Activated CD4-positive, alpha-beta T cell treated with anti-CD3 and anti-CD28 coated beads, Interleukin-2, amount 10 ng/mL, durations not matched to agents 7 days and 5 days (primary cell): ENCODE results near the gene PPFIBP1. TPM values are rescaled to one million over a fixed set of nuclear protein-coding genes. Genes with fewer than 3 reads are reported as not detected.
A peak's percentile ranks its signal among the peaks of the same experiment; 100 is the strongest.

ENCODE experiments used
- CTCF ChIA-PET: fragments of 350-600 bp; sonication (Branson Sonifier 250); formaldehyde crosslinking; loops from one replicate; lab custom pipeline; 2021; ENCODE audit warnings: antibody characterized with exemption; lab: Charles Lee
- POLR2A ChIA-PET: fragments of 350-600 bp; sonication (Branson Sonifier 250); formaldehyde crosslinking; loops from one replicate; lab custom pipeline; 2021; ENCODE audit warnings: antibody characterized with exemption; lab: Charles Lee
- DNase-seq: peaks from one replicate; pipeline ENCODE4 v3.0.0-alpha.2; 2020
- H3K27ac Mint-ChIP-seq: one replicate; pipeline ENCODE4 v1.8.0; 2021; ENCODE audit warnings: mild to moderate bottlenecking, moderate library complexity, mixed read lengths
- H3K27me3 Mint-ChIP-seq: one replicate; pipeline ENCODE4 v1.8.0; 2021; ENCODE audit warnings: mixed read lengths
- H3K36me3 Mint-ChIP-seq: one replicate; pipeline ENCODE4 v1.8.0; 2021; ENCODE audit warnings: low read depth, mixed read lengths
- H3K4me1 Mint-ChIP-seq: one replicate; pipeline ENCODE4 v1.8.0; 2021; ENCODE audit warnings: mixed read lengths
- H3K4me3 Mint-ChIP-seq: one replicate; pipeline ENCODE4 v1.8.0; 2021; ENCODE audit warnings: mild to moderate bottlenecking, moderate library complexity, mixed read lengths
- H3K9me3 Mint-ChIP-seq: one replicate; pipeline ENCODE4 v1.8.0; 2021; ENCODE audit warnings: mixed read lengths
- total RNA-seq, 2 experiments: library from RNA; stranded (reverse); gene quantifications; one replicate each; pipeline ENCODE4 v1.2.3, GENCODE V29; 2021

PPFIBP1 gene
- total RNA-seq, 2 experiments from 2014 or later = 7.7 to 8.6 TPM

DNA sequence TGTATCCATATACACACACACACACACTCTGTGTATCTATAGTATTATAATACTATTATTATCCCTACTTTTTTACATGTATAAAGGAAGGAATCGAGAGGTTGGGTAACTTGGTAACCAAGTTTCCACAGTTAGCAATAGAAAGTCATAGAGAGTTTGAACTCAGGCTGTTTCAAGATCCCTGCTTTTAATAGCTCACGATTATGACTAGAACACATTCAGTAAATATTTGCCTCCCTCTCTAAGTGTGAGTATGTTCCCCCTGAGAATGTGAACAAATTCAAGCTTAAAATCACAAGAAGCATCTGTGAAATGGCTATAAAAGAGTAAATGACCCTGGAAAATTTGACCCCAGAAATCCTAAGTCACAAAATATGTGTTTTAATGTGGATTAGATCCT is 161.3 kb downstream of the PPFIBP1 start:
- CTCF ChIA-PET = no interaction called here
- H3K27ac Mint-ChIP-seq = no peak overlapping the region
- H3K27me3 Mint-ChIP-seq = no peaks in the 10 kb centered on the region
- H3K9me3 Mint-ChIP-seq = no peaks in the 10 kb centered on the region
- no peaks in the 10 kb centered on the region for H3K36me3 Mint-ChIP-seq
- no peak overlapping the region for H3K4me3 Mint-ChIP-seq
- DNase-seq = no peak
- H3K4me1 Mint-ChIP-seq = no peaks in the 10 kb centered on the region
- POLR2A ChIA-PET = no interaction called here

DNA sequence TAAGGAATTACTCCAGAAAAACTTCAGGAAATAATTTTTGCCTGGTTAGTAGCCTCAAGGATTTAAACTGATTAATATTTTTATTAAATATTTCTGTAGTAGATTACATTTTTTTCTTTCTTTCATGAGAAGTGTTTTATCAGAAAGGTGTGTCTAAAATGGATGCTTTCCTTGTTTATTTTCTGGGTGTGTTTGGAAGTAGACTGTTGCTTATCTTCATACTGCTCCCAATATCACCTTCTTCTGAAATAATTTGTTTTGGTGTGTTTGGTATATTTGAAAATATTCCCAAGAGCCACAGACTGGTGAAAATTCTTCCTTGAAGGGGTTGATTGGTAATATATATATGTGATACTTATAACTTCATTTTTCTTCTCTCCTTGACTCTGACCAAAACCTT is 162.1 kb downstream of the PPFIBP1 start:
- Mint-ChIP-seq H3K27ac (no peak overlapping the region), H3K4me1 (no peaks in the 10 kb centered on the region), H3K9me3 (no peaks in the 10 kb centered on the region), H3K36me3 (no peaks in the 10 kb centered on the region), H3K27me3 (no peaks in the 10 kb centered on the region), H3K4me3 (no peak overlapping the region)
- CTCF ChIA-PET = no interaction called here
- no peak for DNase-seq
- POLR2A ChIA-PET = no interaction called here

DNA sequence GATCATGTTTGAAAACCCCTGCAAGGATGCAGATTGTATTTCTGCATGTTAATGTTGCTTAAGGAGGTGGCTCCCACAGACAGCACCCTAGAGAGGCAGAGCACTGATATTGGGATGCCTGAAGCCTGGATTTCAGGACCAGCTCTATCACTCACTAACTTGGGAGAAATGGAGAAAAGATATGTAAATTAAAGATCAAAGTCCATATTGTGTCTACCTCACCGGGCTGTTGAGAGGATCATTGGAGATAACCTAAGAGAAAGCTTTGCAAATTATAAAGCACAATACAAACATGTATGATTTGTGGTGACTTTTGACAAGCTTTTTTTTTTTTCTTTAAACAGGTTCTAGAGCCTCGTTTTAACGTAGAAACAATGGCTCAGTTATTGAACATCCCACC is 164.7 kb downstream of the PPFIBP1 start:
- no peak overlapping the region for H3K4me3 Mint-ChIP-seq
- H3K9me3 Mint-ChIP-seq = no peaks in the 10 kb centered on the region
- no peak for DNase-seq
- ChIA-PET CTCF (interaction anchor here (0.6 to 1.2 kb wide), 3 partner anchors 8 to 673 kb away, joined by 3 to 4 read pairs (median 3); no protein-coding TSS in a partner anchor), POLR2A (interaction anchor here (0.5 kb wide), 1 partner anchor 21 kb away, joined by 3 read pairs; no protein-coding TSS in a partner anchor)
- no peaks in the 10 kb centered on the region for H3K4me1 Mint-ChIP-seq
- no peaks in the 10 kb centered on the region for H3K36me3 Mint-ChIP-seq
- no peaks in the 10 kb centered on the region for H3K27me3 Mint-ChIP-seq
- no peak overlapping the region for H3K27ac Mint-ChIP-seq

DNA sequence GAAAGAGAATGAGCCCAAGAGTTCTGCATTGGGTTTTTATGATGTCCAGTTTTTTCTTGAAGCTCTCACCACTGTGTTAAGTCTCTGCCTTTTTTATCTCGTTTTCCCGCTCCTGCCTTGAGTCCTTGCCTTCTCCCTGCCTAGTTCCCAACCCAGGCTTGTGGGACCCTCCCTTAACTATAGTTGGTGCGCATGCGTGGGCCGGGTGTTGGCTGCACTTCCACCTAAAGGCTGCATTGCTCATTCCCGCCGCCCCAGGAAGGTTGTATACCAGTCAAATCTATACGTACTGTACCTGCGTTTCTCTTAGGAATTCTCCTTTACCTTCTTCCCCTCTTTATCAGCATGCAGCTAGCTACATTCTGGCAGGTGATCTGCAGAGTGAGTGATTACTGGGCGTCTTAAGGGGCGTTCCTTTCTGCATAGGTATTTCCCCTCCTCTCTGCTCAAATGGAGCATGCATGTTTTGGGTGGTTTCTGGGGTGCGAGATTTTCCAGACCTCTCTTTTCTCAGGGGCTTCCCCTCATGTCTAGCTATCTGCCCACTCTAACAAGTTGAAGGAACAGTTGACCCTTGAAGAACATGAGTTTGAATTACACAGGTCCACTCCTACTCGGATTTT is 165.7 kb downstream of the PPFIBP1 start:
- H3K27me3 Mint-ChIP-seq = no peaks in the 10 kb centered on the region
- CTCF ChIA-PET = interaction anchor here (1.2 kb wide), 1 partner anchor 37 kb away, joined by 3 read pairs; no protein-coding TSS in a partner anchor
- H3K27ac Mint-ChIP-seq = no peak overlapping the region
- H3K9me3 Mint-ChIP-seq = no peaks in the 10 kb centered on the region
- H3K4me1 Mint-ChIP-seq = no peaks in the 10 kb centered on the region
- no peaks in the 10 kb centered on the region for H3K36me3 Mint-ChIP-seq
- H3K4me3 Mint-ChIP-seq = no peak overlapping the region
- POLR2A ChIA-PET = no interaction called here
- no peak for DNase-seq

DNA sequence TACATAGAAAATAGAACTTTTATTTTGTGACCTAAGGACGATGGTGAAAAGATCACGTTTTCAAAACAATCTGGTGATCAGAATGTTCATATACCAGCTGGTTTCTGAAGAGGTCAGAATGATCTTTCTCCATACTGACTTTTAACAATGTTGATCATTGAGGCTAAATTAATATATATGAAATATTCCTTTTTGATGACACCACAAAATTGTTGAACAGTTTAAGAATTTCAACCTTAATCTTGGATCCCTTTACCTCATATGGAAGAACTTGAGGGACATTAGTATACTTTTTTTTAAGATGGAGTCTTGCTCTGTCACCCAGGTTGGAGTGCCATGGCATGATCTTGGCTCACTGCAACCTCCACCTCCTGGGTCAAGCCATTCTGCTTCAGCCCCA is 169.4 kb downstream of the PPFIBP1 start:
- Mint-ChIP-seq H3K4me1 (no peaks in the 10 kb centered on the region), H3K27me3 (no peaks in the 10 kb centered on the region), H3K27ac (no peak overlapping the region), H3K9me3 (no peaks in the 10 kb centered on the region), H3K4me3 (no peak overlapping the region), H3K36me3 (no peaks in the 10 kb centered on the region)
- DNase-seq = no peak
- ChIA-PET POLR2A (no interaction called here), CTCF (no interaction called here)

DNA sequence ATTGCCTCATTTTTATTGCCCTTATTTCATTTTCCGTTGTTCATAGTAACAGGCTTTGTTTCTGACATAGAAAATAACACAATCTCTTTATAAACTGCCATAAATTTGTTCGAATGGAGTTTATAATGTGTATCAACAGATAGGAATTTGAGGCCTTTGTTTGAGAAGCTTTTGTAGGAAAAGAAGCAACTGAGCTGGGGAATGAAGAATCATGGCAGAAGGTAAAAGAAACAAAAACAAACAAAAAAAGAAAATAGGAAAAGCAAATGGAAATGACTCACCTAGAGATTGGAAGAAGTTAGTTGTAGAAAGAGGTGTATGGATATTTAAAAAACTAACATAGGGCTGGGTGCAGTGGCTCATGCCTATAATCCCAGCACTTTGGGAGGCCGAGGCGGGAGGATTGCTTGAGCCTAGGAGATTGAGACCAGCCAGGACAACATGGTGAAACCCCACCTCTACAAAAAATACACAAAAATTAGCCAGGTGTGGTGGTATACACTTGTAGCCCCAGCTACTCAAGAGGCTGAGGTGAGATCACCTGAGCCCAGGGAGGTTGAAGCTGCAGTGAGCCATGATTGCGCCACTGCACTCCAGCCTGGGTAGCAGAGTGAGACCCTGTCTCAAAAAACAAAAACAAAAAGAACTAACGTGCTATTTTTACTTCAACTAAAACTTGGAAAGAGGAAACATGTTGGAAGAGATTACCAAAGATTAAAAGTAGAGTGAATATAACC is 171.7 kb downstream of the PPFIBP1 start:
- POLR2A ChIA-PET = no interaction called here
- DNase-seq = no peak
- Mint-ChIP-seq H3K9me3 (no peaks in the 10 kb centered on the region), H3K27ac (no peak overlapping the region), H3K27me3 (peaks cover 2% of the 10 kb centered on the region), H3K4me3 (no peak overlapping the region), H3K4me1 (no peaks in the 10 kb centered on the region), H3K36me3 (no peaks in the 10 kb centered on the region)
- CTCF ChIA-PET = no interaction called here

DNA sequence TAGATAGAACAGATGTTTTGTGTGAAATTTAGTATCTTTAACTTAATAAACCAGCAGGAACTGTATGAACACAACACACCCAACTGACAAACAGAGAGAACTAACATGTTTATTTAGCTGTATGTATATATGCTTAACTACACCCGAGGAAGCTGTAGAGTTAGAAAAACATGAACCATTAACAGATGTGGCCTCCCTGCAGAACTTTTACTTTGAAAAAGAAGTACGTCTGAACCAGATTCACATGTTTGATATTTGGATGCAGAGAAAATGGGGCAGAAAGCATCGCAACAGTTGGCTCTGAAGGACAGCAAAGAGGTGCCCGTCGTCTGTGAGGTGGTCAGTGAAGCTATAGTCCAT is 172.3 kb downstream of the PPFIBP1 start, which contains the start of gene REP15:
TSS of gene REP15 (plus strand) at position 155 of the 360 bp plus-strand sequence. CDS start at position 271, 116 bp downstream.
- H3K27ac Mint-ChIP-seq = no peak within 1 kb of the TSS
- no peaks in the 10 kb centered on the region for H3K36me3 Mint-ChIP-seq
- H3K27me3 Mint-ChIP-seq = peaks cover 2% of the 10 kb centered on the region
- no peaks in the 10 kb centered on the region for H3K4me1 Mint-ChIP-seq
- no peak within 1 kb of the TSS for H3K4me3 Mint-ChIP-seq
- ChIA-PET POLR2A (no interaction called here), CTCF (no interaction called here)
- H3K9me3 Mint-ChIP-seq = no peaks in the 10 kb centered on the region
- DNase-seq = no peak

DNA sequence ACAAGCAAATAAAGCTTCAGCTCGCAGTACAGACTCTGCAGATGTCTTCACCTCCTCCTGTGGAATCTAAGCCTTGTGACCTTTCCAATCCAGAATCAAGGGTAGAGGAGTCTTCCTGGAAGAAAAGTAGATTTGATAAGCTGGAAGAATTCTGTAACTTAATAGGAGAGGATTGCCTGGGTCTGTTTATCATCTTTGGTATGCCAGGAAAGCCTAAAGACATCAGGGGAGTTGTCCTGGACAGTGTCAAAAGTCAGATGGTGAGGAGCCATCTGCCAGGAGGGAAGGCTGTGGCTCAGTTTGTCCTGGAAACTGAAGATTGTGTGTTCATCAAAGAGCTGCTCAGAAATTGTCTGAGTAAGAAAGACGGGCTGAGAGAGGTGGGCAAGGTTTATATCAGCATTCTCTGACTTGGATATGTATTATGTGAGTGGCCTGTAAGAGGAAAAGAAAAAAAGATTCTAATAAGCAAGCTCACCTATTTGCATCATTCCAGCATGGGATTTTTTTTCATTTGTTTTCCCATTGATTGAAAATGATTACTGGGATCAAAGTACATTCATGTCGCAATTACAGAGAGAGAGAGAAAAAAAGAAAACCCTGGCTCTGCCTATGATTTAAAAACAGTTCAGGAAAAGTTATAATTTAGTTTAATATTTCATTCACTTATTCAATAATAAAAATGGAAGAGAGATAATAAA is 173.0 kb downstream of the PPFIBP1 start:
- no peak for DNase-seq
- Mint-ChIP-seq H3K27ac (no peak overlapping the region), H3K9me3 (no peaks in the 10 kb centered on the region), H3K27me3 (peaks cover 5% of the 10 kb centered on the region), H3K4me1 (no peaks in the 10 kb centered on the region), H3K36me3 (no peaks in the 10 kb centered on the region), H3K4me3 (no peak overlapping the region)
- ChIA-PET POLR2A (no interaction called here), CTCF (interaction anchor here (1.2 kb wide), 1 partner anchor 10 kb away, joined by 3 read pairs; no protein-coding TSS in a partner anchor)

DNA sequence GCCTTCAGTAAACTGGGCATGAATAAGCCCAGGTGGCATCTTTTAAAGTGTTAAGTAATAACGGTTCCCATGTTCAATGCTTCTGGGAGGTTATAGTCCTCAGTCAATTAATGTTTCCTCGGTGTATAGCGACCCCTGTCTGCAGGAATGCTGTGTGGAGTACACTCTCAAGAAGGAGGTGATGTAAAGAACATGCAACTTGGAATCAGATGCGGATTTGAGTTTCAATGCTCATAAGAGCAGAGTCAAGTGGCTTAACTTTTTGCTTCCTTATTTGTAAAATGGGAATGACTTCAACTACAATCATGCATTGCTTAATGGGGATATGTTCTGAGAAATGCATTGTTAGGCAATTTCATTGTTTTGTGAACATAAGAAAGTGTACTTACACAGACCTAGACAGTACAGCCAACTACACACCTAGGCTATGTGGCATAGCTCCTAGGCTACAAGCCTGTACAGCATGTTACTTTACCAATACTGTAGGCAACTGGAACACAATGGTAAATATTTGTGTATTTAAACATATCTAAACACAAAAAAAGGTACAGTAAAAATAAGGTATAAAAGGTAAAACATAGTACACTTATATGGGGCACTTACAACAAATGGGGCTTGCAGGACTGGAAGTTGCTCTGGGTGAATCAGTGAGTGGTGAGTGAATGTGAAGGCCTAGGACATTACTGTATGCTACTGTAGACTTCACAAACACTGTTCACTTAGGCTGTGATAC is 179.9 kb downstream of the PPFIBP1 start:
- Mint-ChIP-seq H3K9me3 (no peaks in the 10 kb centered on the region), H3K4me1 (peaks cover under 1% of the 10 kb centered on the region)

DNA sequence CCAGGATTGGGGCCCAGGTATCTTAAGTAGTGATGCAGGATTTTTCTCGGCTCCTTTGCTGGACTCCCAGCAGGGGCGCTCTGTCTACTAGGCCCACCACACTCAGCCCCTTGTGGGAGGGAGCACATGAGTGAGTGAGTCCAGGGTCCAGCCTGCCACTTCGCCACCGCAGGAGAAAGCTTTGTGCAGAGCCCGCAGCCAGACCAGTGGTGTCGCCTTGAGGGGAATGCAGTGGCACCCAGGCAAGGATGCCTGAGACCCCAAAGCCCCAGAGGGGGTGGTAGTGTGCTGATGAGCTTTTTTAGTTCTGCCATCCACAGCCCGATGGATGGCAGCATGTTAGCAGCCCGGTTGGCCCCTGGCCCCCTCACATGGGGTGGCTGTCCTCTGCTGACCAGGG is 181.3 kb downstream of the PPFIBP1 start:
- POLR2A ChIA-PET = no interaction called here
- CTCF ChIA-PET = interaction anchor here (0.5 to 0.9 kb wide), 2 partner anchors 35 to 59 kb away, joined by 3 read pairs; no protein-coding TSS in a partner anchor
- Mint-ChIP-seq H3K27me3 (peaks cover 26% of the 10 kb centered on the region), H3K4me3 (no peak overlapping the region), H3K36me3 (peaks cover 2% of the 10 kb centered on the region), H3K9me3 (no peaks in the 10 kb centered on the region), H3K27ac (no peak overlapping the region), H3K4me1 (peaks cover 7% of the 10 kb centered on the region)
- no peak for DNase-seq

More for the DNA sequence above, 179.9 kb downstream of the PPFIBP1 start:
- ChIA-PET CTCF (no interaction called here), POLR2A (interaction anchor here (0.7 kb wide), 1 partner anchor 12 kb away, joined by 12 read pairs; no protein-coding TSS in a partner anchor)
- peak; percentile 86 for DNase-seq
- peaks cover 24% of the 10 kb centered on the region for H3K27me3 Mint-ChIP-seq
- H3K4me3 Mint-ChIP-seq = no peak overlapping the region
- peaks cover under 1% of the 10 kb centered on the region for H3K36me3 Mint-ChIP-seq
- H3K27ac Mint-ChIP-seq = no peak overlapping the region

DNA sequence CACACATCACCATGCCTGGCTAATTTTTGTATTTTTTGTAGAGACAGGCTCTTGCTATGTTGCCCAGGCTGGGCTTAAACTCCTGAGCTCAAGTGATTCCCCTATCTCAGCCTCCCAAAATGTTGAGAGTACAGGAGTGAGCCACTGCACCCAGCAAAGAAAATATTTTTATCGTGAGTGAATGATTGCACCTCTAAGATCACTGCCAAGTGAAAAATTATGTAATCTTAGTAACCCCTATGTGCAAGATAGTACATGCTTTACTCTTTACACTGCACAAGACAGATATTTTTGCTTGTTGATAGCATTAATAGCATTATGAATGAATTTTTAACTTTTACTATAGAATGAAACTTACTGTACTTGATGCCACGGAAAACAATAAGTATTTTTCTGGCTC is 183.2 kb downstream of the PPFIBP1 start:
- Mint-ChIP-seq H3K27me3 (peaks cover 21% of the 10 kb centered on the region), H3K9me3 (no peaks in the 10 kb centered on the region), H3K4me3 (no peak overlapping the region), H3K27ac (no peak overlapping the region), H3K4me1 (peaks cover 20% of the 10 kb centered on the region), H3K36me3 (peaks cover 6% of the 10 kb centered on the region)
- DNase-seq = no peak
- POLR2A ChIA-PET = no interaction called here
- CTCF ChIA-PET = interaction anchor here (0.8 kb wide), 1 partner anchor 10 kb away, joined by 3 read pairs; no protein-coding TSS in a partner anchor

DNA sequence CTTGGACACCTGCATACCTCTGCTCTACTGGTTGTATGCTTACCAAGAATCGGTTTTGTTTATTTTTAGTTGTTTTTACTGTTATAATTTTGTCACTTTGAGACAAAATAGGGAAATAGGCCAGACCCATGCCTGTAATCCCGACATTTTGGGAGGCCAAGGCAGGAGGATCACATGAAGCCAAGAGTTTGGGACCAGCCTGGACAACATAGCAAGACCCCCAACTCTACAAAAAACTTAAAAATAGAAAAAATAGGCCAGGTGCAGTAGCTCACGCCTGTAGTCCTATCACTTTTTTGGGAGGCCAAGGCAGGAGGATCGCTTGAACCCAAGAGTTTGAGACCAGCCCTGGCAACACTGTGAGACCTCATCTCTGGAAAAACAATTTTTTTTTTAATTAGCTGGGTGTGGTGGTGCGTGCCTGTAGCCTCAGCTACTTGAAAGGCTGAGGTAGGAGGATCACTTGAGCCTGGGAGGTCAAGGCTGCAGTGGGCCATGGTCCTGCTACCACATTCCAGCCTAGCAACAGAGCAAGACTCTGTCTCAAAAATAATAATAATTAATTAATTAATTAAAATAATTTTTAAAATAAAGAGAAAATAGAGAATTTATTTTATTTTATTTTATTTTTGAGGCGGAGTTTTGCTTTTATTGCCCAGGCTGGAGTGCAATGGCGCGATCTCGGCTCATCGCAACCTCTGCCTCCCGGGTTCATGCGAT is 185.4 kb downstream of the PPFIBP1 start:
- H3K4me1 Mint-ChIP-seq = peaks cover 28% of the 10 kb centered on the region
- POLR2A ChIA-PET = interaction anchor here (0.6 kb wide), 1 partner anchor 21 kb away, joined by 3 read pairs; no protein-coding TSS in a partner anchor
- H3K36me3 Mint-ChIP-seq = peaks cover 9% of the 10 kb centered on the region
- CTCF ChIA-PET = interaction anchor here (0.5 kb wide), 1 partner anchor 1901 kb away, joined by 3 read pairs; no protein-coding TSS in a partner anchor
- H3K9me3 Mint-ChIP-seq = no peaks in the 10 kb centered on the region
- H3K4me3 Mint-ChIP-seq = peak overlapping the region; percentile 93
- DNase-seq = no peak
- peak overlapping the region; percentile 99 for H3K27ac Mint-ChIP-seq
- peaks cover 19% of the 10 kb centered on the region for H3K27me3 Mint-ChIP-seq
